Hematopoietic multipotent progenitor cell treated with erythropoietin and hydrocortisone succinate and interleukin-3 and kit ligand, for 17 days (in vitro differentiated cells): ENCODE results near the gene GSC2.

ENCODE experiments used
- DNase-seq: peaks from one replicate; pipeline ENCODE4 v3.0.0-alpha.2; 2015; ENCODE audit warnings: low spot score

GSC2 gene

DNA sequence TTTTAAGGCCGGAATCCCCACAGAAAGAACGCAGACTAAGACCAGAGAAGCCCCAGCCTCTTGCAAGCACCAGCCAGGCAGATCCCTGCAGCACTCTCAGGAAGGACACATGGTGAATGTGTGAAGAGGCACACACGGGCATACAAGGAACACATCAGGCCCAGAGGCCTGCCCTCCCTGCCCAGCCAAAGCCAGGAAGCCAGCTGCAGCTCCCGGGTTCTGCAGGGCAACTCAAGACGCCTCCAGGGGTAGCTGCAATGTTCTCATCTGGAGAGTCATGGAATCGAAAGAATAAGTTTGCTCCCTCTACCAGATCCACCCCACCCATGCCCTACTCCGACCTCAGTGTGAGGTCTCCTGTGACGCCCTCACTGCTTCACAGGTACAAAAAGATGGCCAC, 30.1 kb downstream of the GSC2 start:
- no peak for DNase-seq

DNA sequence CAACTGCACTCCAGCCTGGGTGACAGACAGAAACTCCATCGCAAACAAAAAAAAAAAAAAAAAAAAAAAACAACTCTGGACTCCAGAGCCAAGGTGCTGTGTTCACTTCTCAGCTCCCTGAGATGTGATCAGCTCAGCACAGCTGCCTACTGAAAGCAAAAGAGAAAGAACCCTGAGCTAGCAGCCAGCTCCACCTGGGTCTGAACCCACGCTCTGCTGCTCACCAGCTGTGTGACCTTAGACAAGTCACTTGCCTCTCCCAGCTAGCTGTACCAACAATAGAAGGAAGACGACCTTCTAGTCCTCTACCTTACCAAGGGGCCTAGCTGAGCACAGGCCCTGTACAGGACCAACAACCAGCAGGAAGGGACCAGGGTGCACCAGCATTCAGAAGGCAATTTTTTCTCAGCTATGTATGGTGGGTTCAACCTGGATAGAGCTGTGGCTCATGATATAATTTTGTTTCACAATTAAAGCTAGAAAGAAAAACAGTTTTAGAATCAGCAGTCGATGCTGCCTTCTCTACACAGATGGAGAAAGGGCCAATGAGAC, 31.7 kb downstream of the GSC2 start:
- no peak for DNase-seq

DNA sequence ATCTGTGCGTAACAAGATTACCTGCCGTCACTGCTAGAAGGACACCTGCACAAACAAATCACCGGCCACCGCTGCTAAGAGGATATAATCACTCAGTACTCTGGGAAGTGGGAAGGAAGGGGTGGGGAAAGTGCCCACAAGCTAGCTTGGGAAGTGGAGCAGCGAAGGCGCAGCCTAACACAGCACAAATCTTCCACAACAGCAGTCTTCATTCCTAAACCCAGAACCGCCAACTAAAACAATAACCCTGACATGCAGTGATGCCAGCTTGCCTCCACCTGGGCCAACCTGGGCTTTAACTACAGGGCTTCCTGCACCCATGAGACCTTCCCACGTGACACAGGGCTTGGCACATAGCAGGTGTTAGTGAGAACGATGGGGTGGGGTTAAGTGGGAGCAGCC, 33.0 kb downstream of the GSC2 start:
- DNase-seq: no peak

DNA sequence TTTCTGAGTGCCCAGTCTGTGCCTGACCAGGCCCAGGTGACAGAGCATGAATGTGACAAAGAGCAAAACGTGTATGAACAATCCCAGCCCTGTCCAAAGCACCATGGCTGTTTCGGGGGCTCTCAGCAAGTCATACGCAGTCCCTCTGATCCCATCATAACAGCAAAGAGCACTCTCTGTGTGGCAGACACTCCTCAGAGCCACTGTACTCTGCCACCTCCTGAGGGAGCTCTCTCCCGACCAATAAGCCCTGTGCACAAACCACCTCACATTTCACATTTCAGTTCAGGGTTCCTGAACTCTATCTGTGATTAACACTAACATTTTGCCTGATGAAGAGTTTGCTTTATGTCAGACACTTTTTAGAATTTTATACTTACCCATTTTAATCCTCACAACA, 34.5 kb downstream of the GSC2 start:
- peak; percentile 48 for DNase-seq

DNA sequence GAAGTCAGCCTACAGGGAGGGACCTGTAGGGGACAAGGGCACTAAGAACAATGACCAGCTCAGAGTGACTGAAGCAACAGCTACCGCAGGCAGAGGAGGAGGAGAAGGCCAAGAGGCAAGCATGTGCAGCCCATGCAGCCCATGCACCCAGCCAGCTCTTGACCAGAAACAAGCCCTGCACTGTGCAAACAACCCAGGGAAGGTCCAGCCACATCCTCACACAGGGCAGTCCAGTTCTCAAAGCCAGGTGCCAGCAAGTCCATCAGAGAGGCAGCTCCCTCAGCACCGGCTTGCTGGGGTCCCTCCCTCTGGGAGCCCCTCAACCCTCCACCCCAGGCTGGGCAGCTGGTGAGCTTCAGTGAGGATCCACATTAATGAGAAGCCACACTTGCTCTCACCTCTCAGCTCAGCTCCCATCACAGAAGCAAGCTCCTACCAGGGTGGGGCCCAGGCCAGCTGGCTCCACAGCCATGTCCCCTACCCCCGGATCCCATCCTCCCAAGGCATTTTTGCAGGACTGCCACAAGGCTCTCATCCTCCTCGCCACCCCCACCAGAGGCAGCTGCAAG, 35.0 kb downstream of the GSC2 start:
- DNase-seq: no peak

DNA sequence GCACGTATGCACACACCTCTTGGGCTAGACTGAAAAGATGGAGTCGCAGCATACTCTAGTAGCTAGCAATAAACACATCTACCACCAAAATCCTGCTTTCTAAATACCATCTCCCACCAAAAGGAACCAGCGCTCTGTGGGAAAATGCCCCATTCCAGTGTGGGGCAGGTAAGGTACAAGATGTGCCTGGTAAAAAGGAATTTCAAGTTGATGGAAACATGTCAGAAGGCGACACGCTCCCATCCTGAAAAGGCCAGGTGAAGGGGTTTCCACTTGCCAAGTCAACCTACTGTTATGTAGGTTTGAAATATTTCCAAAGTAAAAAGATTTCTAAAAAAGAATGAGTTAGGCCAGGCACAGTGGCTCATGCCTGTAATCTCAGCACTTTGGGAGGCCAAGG, 36.7 kb downstream of the GSC2 start:
- DNase-seq: no peak

DNA sequence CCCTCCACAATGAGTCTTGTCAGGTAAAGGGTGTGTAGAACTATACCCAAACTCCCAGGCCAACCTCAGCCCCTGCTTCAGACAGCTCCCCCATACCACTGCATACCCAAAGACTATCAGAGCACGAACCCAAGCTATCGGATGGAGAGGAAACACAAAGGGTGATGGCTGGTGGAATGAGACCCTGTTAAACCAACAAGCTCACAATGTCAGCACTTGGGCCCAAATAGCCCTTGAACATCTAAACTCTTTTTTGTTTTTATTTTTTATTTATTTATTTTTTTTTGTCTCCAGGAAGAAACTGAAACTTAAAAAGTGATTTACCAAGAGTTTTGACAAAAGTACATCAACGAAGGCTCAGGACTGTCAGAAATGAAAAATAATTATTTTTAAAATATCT, 38.5 kb downstream of the GSC2 start:
- DNase-seq: no peak

DNA sequence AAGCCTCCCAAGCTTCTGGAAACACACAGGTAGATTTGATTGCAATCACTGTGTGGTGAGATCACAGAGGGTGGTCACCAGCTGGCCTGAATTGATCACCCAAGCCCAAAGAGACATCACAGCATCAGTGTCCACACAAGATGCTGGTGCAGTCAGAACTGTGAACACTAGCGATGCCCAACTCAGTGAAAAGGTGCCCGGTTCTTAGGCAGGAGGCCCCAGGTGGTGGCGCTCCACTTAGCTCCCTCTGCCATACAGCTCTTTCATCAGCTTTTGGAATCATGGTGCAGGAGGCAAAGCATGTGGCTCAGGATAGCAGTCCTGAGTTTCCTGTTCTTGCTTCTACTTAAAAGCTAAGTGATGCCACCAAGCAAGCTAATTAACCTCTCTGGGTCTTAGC, 39.0 kb downstream of the GSC2 start:
- peak; percentile 36 for DNase-seq

DNA sequence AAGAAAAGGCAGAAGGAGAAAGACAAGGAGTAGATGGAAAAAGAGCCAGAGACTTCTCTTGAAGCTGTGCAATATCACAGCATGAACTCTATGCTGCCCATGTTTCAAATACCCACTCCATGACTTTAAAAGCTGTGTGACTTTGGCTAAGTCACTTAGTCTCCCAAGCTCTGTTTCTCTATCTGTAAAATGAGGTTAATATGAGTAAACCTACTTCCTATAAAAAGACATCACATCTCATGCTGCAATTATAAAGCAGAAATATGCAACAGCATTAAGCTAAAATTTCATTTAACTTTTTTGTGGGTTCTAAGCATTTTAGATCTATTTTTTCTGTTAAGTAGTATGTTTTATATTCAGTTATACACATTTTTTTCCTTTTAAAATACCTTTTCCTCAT, 39.4 kb downstream of the GSC2 start:
- DNase-seq: peak; percentile 19

DNA sequence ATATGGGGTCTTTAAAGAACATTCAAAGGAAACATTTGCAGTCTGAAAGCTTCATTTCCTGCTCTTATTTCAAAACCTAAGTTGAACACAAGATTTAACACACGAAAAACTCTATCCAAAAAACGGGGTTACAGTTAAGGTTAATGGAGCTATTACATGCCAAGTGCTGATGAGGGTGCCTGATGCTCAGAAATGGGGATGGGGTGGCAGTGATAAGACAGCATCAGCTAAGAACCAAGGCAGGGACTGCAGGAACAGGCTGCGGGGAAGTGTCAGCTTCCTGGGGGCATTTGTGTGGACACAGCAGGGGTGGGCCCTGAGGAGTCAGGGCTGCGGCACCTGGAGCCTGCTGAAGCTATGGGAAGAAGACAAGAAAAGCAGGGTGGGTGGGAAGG, 40.0 kb downstream of the GSC2 start:
- peak; percentile 50 for DNase-seq

DNA sequence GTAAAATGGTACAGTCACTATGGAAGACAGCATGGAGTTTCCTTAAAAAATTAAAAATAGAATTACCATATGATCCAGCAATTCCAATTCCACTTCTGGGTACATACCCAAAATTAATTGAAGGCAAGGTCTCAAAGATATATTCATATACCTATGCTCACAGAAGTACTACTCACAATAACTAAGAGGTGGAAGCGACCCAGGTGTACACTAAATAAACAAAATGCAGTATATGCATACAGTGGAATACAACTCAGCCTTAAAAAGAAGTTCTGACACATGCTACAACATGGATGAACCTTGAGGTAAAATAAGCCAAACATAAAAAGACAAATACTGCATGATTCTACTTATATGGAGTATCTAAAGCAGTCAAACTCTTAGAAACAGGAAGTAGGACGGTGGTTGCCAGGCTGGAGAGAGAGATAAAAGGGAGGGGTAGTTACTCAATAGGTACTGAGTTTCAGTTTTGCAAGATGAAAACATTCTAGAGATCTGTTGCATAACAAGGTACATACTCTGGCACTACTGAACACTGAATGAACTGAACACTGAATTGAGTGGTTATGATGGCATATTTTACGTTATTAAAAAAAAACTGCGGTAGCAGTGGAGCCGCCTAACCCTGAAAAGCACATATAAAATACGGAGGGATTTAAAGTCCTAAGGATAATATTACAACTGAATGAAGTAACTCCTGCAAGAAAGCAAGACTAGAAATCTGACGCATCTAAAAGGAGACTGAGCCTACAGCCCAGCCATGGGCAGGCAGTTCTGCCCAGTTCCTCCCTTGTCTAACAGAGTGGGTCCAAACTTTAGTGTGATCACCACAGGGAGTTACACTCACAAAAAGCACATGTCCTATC, 40.7 kb downstream of the GSC2 start:
- DNase-seq: peak; percentile 84

DNA sequence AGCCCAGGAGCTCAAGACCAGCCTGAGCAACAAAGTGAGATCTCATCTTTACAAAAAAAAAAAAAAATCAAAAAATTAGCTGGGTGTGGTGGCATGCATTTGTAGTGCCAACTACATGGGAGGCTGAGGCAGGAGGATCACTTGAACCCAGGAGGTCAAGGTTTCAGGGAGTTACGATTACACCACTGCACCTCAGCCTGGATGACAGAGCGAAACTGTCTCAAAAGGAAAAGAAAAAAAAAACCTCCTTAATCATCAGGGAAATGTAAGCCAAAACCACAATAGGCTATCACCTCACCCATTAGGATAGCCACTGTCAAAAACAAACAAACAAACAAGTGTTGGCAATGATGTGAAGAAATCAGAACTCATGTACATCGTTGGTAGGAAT, 41.3 kb downstream of the GSC2 start:
- peak; percentile 61 for DNase-seq

DNA sequence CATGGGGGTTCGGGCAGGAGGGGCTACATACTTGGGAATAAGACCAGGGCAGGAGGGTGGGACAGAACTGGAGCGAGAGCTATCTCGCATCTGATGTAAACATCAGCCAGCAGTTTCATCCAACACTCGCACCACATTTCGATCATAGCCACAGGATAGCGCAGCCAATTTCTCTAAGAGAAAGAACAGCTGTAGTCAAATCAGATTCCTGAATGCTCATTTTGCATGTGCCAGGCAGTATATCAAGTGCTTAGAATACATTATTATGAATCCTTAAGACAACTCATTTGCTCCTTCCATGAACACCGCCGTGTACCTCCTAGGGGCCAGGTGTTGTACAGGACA, 42.4 kb downstream of the GSC2 start:
- no peak for DNase-seq

DNA sequence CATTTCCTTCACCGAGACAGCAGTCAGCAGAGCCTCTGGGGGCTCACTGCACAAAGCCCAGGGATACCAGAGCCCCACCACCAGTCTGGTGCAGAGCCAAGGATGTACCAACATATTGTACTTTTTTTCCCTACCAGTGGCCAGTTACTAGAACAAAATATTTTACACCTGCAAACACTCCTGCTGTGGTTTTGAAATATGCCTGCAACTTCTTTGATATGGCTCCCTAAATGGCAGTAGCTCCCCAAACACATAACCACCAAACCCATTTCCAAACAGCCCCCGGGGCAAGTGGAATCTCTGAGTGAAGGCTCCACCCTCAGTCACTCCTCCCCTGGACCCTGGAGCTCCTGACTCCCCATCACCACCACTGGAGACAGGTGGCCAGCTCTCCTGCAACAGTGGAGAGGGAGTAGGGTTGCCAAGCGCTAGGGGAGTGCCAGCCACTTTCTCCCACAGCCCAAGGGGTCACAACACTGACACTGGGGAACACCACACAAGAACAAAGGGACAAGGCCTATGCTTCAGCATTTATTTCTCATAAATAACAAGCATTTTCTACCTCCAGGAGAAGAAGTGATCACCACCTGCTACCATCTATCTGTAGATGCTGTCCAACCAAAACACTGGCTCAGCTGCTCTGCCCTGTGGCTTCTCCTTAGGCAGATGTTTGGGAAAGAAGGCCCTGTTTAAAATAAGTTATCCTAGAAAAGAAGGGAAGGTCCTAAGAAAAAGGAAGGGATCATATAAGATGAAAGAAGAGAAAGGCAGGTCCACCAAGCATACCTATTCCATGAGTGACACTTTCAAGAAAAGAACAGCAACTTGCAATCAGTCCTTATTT, 43.0 kb downstream of the GSC2 start:
- no peak for DNase-seq

DNA sequence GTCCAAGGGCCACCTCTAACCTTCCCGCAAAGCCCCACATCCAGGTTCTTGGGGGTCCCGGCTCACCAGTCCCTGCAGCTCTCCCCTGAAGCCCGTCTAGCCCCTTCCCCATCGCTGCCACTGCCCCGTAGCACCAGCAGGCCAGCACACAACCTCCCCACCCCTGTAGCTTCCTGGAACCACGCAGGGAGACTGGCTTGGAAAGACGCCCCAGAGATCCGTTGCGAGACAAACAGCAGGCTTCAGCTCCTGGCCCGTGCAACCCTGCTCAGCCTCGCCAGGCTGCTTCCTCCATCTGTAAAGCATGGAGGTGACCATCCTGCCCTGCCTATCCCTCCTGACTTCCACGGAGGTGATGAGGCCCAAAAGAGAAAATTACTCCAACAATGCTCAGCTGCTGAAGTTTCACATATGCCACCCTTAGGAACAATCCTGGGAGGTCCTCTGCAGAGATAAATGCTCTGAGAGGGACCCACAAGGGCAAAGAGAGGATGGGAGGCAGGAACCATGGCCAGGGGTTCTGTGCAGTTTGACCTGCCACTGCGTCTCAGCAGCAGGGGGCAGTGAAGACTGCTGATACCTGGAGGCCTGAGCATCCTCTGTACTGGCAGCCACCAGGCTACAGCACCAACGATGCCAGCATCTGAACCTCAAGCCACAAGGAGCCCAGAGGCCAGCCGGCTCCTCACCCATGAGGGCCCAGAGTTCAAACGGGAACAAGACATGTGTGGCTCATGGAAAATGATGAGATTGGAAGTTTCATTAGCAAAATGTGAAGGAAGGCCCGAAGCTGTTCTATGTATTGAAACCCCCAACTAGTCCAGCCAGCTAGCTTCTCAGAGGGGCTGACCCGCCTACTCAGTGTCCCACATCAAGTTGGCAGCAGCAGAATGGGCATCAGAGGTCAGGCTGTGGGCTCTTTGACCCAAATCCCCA, 44.0 kb downstream of the GSC2 start:
- peak; percentile 75 for DNase-seq

DNA sequence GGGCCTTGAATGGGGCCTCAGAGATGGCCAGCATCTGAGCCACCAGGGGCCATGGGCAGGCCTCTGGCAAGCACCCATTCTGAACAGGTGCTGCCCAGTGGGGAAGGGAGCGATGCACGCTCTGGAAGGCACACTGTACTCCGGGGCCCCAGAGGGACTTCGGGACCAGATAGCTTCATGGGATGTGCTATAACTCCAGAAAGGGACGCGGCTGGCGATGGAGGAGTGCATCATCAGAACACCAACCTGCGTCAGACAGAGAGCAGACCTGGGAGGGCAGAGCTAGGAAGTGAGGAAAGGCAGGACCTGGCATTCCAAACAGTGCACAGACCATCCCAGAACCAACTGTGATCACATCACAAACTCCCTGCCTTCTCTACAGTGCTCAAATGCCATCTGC, 44.6 kb downstream of the GSC2 start:
- no peak for DNase-seq

DNA sequence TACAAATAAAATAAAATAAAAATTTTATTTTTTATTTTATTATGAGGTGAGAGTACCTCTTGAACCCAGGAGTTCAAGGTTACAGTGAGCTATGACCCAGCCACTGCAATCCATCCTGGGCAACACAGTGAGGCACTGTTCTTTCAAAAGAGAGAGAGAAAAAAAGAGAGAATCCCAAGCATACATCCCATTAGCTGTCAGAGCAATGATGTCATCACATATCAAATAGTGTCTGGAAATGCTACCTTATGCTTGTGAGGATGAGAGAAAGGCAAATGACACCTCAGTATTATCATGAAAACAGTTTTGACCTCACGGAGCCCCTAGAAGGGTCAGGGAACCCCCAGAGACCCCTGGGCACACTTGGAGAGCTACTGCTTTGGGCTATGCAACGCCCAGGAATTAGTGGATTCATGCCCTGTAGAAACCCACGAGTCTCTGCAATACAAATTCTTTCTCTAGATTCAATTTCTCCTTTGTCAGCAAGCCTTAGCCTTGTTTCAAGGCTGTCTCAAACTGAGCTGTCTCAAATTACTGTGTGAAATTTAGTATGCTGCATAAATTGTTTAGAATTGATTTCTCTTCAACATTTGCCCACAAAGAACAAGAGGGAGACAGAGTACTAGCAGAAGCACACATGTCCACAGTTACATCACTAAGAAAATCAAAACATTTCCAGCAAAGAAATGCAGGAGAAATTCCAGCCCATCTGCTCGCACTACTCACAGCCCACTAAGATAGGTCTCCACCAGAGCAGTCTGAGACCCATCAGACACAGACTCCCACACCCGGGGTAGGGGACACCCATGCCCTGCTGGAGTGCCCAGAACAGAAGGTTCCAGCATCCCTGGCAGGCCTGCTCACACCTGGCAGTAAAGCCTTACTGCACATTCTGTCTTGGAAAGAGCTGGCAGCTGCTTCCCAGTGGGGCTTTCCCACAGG, 45.9 kb downstream of the GSC2 start:
- no peak for DNase-seq

DNA sequence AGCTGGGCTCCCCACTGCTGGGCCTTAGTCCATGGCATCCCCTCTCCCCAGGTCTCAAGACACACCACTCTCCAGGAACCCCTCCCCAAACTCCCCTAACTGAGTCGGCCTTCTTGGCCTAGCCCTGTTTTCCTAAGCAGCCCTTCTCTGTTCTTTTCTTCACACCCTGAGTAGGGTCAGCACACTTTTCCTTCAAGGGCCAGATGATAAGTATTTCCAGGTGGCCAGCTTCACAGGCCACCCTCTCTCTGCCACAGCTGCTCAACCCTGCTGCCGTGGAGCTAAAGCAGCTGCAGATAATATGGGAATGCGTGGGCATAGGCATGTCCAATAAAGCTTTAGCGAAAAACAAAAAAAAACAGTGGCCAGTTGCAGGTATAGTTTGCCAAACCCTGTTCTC, 51.9 kb downstream of the GSC2 start:
- DNase-seq: no peak

DNA sequence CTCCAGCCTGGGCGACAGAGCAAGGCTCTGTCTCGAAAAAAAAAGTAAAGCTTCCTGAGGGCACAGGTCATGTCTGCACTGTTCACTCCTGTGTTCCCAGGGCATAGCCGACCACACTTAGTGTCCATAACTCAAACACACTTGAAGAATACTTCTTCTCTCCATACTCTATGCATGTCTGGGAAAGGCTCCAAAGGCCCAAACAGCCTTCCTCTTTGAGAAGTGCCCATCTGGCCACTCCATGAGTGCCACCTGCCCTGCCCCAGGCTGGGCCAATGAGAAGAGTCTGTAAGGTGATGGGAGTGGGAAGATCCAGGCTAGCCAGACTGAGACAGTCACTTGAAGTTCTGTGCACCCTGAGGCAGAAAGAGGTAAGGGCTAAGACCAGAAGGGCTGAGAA, 52.6 kb downstream of the GSC2 start:
- DNase-seq: no peak
